GM21737 (cell line): Measurements from ENCODE around the gene CAMK2D.

ENCODE experiments used
- ATAC-seq: cut with Tn5 transposase; IDR thresholded peaks from one replicate; pipeline ENCODE4 v1.9.1; 2021; ENCODE audit warnings: mild to moderate bottlenecking, moderate library complexity; ENCODE audit not compliant: unreplicated experiment

CAMK2D gene

DNA sequence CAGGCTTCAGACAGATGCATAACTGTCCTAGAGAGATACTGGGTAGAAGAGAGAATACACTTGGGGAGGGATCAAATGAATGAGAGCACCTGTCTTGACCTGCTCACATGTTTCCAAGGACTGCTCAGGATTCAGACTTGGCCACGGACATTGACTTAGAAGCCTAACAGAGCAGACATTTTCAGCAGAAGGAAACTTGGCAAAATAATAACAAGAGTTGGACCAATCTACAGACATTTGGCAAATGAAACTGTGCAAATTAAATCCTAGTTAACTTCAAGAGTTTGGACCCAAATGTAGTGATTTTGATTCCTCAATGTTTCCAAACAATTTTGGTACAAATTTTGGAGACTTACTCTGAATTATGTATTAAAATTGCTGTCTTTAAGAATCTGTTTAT, 223.9 kb downstream of the CAMK2D start:
- ATAC-seq, result no peak

DNA sequence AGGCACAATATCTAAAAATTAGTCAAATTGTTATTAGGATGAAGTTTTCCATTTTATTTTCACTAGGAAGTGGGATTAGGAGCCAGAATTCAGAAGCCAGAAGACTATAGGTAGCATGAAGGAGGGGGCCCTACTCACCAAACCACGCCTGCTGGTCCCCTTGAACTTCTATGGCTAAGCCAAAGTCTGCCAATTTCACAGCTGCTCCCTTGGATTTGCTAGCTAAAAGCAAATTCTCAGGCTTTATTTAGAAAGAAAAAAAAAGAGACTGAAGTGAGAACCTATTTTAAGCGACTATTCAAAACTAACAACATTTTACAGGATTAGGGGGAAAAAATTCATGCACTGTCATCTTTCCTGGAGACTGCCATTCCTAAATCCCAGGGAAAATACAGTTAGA, 224.3 kb downstream of the CAMK2D start:
- ATAC-seq, result no peak

DNA sequence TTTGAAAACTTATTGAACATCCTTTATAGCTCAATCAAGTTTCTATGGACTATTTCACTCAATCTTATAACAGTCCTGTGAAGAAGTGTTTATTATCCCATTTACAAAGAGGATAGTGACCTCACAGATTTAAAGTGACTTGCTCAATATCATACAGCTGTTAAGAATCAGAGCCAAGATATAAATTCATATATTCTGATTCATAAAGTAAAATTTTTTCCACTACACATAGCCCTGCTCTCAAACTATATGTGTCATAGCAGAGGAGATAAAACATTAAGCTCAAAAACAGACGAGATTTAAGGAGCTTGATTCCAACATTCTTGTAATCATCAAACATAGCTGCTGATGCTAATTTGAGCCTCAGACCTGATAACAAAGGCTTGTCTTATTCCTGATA, 226.8 kb downstream of the CAMK2D start:
- ATAC-seq, result no peak

DNA sequence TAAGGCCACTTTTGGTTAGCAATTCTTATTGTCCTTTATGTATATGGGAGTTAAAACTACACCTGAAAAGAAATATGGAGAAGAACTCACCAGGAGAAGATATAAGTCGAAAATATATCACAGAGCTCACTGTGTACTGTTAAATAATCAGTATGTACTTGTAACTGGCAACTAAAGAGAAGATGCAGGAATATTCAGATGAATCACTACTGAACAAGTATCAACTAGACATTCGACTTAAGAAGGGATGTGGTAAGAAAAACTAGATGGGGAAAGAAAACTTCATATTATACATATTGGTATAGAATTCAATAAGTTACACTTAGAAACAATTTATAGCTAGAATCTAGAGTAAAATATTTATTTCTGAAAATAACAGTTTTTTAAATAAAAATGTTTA, 230.0 kb downstream of the CAMK2D start:
- no peak for ATAC-seq

DNA sequence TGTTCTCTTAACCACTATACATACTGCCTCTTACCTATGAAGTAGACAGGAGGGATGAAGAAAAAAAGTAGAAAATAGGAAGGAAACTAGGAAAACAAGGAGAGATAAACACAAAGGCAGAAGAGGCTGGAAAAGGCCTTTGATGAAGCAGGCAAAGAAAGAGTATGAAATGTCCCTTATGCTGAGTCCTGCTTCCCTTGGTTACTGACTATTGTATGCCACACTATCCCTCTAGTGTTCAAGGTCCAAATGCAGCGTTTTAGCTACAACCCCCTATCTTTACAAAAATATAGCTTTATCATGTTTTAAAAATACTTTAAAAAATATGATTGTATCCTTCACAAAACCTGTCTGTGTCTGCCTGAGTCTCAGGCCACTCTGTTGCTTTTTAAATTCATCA, 233.1 kb downstream of the CAMK2D start:
- ATAC-seq, result no peak

DNA sequence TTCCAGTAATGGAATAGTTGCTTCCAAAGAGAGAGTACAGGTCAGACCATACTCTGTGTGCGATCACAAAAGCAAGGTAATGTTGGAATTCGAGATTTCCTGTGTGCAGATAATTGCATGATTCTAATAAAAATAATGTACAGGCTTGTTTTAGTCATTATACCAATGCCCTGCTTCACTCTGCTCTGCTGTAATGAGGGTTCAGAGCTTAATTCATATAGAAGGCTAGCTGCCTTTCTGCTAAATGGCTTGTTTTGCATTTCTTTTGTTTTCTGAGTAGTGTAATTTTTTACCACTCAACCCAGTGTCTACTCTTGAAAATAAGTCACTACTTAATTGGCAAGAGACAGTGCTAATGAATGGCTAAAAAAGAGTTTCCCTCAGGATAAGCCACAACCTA, 236.0 kb downstream of the CAMK2D start:
- no peak for ATAC-seq

DNA sequence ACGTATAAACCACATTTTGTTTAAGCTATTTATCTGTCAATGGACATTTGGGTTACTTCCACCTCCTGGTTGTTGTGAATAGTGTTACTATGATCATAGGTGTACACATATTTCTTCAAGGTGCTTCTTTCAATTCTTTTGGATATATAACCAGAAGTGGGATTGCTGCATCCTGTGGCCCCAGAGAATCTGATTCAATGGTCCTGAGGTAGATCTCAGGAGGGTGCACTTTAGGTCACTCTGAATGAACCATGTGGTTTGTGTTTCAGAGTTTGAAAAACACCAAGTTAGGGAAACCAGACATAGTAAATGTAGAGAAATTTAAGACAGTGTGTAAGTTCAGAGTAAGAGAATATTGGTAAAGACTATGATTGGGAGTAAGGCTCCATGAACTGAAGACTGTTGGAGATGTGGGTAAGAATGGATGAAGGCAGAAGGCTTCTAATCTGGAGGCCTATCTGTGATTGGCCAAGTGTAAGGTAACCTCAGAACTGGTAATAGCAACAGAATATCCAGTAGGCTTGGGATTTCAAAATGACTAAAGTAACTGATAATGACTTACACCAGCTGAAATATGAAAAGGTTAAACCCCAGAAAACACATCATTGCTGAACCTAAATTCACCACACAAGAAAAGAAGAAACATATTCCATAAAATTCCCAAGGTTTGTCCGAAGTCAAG, 236.9 kb downstream of the CAMK2D start:
- no peak for ATAC-seq

DNA sequence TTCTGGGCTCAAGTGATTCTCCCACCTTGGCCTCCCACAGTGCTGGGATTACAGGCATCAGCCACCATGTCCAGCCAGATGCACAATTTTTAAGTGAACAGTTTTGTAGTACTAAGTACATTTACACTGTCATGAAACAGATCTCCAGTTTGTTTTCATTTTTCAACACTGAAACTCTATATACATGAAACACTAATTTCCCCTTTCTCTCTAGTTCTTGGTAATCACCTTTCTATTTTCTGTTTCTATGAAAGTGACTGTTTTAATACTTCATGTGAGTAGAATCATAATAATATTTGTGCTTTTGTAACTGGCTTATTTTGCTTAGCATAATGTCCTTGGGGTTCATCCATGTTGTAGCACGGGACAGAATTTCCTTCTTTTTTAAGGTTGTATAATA, 237.4 kb downstream of the CAMK2D start:
- peak; percentile 84 for ATAC-seq

DNA sequence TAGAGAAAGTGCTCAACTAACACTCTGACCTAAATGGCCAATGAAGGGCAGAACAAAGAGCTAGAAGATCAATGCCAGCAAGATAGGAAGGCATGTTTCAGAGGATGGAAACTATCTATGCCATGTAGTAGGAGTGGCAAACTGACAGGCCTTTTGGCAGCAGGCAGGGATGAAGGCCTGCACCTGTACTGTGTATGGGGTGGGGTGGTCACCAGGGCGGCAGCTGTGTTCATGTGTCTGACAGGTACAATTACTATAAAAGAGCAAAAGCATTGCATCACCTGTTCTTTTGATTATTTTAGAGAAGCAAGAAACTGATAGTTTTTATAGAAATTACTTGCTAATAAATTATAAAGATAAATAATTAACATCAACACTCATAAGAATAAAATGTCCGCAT, 239.1 kb downstream of the CAMK2D start:
- ATAC-seq, result no peak

DNA sequence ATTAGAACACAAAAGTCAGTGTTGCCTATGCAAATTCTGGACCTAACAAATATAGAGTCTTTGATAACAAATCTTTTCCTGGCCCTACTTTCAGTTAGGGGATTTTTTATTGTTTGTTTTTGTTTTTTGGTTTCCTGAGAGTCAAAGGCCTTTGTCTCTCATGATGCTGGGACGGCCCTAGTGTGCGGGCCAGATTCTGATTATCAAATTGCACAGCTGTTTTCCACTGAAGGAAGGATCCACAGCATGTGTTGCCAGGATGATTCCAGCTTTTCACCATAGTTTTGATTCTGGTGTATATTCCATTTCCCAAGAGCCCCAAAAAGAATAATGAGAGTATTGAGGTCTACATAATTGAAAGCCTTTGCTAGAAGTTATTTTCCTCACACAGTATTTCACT, 248.2 kb downstream of the CAMK2D start:
- ATAC-seq, result no peak

DNA sequence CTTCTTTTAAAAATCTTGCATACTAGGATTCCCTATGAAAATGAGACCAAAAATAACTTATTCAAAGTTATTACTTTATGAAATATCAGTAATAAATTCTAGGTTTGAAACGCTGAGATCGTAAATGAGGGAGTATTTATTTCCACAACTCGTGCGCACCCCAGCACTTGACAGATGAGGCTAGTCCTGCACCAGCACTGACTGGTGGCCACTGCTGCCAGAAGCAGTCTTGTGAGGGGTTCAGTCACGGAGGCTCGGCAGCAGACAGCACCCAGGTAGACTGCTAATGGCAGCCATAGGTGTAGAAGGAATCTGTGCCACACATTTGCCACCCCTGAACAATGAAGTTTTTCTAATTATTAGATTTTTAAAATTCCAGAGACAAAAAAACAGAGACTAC, 248.7 kb downstream of the CAMK2D start:
- no peak for ATAC-seq

DNA sequence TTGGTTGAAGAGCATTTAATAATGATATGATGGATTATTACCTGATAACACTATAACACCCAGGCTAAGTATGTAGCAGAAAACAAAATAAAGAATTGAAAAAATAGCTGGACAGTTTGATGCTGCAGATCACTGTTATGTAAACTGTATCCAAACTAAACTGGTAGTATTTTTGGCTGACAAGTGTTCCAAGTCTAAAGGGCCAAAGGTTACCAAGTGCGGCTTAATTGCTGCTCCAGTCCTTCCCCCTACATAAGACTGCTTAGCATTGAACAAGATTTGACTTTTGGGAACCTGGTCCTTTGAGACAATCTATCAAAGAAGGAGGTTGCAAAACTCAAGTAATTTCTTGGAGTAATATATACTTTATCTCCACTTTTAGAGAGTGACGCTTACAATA, 249.6 kb downstream of the CAMK2D start:
- ATAC-seq, result no peak

DNA sequence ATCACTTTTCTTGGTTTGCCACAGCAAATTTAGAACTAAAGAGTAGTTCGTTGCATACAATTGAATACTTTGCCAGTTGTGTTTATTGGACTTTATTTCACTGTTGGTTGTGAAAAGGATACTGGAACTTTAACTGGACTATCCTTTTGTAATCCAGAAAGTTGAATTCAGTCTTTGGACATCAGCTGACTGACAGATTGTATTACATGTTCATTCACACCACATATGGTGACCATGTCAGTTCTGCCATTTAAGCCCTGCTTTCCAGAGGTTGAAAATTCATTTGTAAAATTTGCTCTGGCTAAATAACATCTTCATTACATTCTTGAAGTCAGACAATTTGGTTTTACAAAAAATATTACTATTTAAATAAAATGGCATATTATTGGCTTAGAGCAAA, 251.7 kb downstream of the CAMK2D start:
- ATAC-seq, result no peak

DNA sequence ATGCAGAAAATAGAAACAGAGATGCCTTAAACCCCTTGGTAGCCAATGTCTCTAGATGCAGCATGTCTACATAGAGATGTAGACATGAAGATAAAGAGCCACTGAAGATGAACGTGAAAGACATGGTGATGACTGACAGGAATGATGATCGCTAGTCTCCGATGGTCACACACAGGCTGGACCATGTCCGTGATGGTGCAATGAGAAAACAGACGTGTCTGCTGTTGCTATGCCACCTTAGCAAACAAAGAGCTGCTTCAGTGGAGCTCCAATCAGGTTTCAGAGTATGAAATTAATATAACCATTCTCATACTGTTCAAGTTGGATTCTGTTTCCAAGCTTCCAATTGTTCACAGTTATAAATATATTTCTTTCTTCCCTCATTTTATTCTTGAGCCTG, 256.5 kb downstream of the CAMK2D start:
- no peak for ATAC-seq

DNA sequence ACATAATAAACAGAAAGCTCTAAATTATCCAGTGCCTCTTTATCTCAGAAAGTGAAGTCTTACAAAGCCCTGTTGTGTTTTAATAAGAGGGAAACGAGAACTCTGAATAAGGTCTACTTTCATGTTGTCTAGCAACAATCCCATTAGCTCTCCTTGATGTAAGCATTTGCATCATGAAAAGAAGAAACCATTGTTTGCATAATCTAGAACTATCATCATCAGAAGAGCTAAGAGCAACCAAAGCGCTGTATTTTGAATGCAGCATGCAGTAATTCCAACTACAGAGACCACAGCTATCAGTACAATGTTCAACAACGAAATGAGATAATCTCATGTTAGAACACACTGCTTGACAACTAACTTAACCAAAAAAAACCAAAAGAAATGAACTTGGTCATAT, 257.1 kb downstream of the CAMK2D start:
- no peak for ATAC-seq

DNA sequence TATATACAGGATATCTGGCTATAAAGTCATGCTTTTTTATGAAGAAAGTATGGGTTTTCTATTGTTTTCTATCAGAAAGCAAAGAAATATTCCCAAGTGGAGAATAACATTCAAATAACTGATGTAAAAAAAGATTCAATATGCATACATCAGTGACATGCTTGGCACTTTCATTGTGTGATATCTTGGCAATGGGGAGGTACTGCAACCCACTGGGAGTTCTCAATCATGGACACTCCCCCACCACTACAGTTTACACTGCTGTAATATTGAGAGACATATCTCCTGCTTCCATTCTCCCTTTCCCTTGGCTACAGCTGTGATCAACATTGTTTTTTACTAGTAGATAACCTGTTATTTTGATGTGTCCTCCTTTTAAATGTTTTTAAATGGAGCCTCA, 257.8 kb downstream of the CAMK2D start:
- no peak for ATAC-seq

DNA sequence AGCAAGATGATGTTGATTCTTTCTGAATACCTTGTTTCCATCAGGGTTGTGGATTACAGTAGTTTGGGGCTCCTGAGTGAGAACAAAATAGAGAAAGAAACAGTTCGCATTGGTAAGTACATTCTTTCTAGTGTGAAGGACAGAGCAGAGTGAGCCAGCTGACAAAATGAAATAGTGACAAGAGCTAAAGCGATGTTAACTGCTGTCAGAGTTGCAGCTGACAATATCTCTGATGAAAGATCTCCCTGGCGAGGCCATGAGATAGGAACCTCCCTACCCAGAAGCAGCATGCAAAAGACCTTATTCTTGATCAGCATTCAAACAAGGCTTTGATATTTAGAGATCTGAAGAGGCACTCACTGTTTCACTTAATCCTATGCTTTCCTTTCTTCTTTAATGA, 258.6 kb downstream of the CAMK2D start:
- ATAC-seq, result no peak

DNA sequence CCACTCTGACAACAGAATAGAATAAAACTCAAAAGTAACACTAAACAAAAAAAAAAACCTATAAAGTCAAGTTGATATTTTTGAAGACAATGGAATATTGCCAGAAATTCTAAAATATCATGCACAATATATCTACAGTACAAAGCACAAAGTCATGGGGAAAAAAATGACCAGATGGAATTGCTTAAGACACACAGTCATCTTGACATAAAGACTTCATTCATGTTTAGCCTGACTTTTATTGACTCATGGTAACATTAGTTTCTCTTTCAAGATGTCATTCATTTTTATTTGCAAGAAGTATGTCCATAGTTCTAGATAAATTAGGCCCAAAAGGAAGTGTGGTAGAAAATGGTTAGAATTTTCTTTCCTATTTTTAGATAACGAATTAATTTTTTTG, 259.1 kb downstream of the CAMK2D start:
- no peak for ATAC-seq

DNA sequence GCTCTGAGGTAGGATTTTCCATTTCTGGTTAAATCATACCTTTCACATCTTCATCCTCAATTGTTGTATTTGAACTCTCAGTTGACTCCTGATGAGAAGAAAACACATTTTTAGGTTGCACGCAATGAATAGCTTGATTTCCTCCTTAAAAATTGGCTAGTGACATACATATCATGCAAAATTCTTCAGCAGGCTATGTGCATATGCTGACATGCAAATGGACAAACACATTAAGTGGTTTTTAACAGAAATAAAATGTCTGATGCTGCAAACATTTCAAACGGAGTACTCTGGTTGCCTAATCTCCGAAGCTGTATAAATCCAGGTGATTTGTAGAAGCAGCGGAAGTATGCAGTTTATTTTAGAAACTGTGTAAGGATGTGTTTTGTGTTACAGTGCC, 261.1 kb downstream of the CAMK2D start:
- ATAC-seq, result no peak

DNA sequence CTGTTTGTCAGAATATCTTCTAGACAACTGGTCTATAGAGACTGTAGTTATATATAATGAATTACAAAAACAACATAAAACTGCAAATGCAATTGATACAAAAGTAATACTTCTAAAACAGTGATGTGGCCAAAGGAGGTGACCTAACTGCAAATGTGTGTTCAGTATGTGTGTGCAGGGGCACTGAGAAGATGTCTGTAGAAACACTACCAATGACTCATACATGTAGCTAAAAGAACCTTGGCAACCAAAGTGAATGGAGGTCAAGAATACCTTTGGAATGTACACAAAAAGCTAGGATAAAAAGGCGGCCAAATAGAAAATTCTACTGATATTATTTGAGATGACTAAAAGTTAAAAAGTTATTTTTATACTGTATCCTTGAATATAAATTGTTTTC, 261.8 kb downstream of the CAMK2D start:
- no peak for ATAC-seq

DNA sequence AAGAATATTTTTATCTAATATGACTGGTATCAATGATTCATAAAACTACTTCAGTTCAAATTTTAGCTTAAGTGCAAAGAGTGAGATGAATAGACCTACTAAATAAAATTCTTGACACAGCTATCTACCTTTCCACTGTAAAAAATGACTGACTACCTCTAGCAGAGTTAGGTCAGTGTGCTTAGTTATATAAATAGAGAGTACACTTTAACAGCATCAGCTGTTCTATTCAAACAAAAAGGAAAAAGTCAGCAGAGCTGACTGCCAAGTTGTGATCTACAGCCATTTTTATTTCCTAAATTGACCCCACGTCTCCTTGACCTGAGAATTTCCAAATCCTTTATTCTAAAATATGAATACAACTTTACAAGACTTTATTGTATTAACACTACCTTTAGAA, 262.4 kb downstream of the CAMK2D start:
- ATAC-seq, result no peak

DNA sequence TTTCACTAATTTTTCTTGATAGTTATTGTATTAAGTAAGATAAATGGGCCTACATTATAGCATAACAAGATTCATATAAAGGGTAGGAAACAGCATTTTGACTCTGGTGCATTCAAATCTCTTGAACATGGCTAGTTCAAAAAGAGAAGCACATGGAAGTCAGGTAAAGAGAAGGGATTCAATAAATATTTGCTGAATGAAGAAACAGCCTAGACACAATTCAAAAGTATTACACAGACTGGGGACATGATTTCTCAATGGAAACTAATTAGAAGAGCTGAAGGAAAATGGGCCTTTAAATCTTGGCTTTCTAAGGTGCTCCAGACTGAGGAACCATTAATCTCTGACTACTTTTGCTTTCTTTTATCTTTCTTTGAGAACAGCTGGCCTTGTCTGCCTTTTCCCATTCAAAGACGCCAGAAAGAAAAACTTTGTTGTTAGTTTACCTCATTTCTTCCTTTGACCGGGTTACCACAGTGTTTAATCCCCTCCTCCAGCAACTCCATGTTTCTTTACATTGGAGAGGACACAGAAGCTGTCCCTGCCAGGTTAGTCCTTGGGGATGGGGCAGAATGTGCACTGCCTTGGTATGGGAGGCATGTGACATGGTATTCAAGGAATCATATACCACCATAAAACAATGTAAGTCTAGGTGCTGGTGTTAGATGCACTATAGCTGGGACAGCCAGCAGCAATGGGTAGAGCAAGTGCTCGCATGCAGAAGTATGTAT, 264.2 kb downstream of the CAMK2D start:
- no peak for ATAC-seq

DNA sequence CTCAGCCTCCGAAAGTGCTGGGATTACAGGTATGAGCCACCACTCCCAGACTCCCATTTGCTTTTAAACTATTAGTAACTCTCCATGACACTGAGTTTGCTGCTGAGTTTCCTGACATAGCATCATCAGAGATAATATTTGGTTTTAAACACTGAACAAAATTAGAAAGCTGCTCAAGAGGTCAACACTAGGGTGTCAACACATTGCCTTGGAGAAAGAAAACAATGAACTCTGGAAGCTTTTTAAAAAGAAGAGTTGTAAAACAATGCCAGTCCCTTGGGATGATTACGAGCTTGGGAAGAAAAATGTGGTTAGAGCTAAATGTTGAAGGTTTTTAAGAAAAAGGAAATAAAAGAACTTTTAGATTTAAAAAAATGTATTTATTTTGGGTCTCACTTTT, 264.8 kb downstream of the CAMK2D start:
- no peak for ATAC-seq
